ENCODE results near the gene DNAJC13. TPM values are rescaled to one million over a fixed set of nuclear protein-coding genes. Genes with fewer than 3 reads are reported as not detected.
A peak's percentile ranks its signal among the peaks of the same experiment; 100 is the strongest.
"Not testable (repeated sequence)": the region's sequence is repeated elsewhere in the genome, so short reads cannot be mapped to it uniquely, and the experiment has no call there.

Gene DNAJC13
- 10 to 100 TPM; 10.1 to 46.6 (median 14.2) TPM for polyA plus RNA-seq
- long read RNA-seq, donor 1 = 0 reads
- long read RNA-seq, donor 2, partial matches to known transcripts = 7 of 7 reads
- long read RNA-seq, donor 2, other reads (novel, unspliced or antisense) = 0 of 7 reads
- long read RNA-seq, donor 3, partial matches to known transcripts = 15 of 15 reads
- long read RNA-seq, donor 3, other reads (novel, unspliced or antisense) = 0 of 15 reads
- long read RNA-seq, donor 4 = 0 reads
- long read RNA-seq, donor 5 = 0 reads
- long read RNA-seq, donor 6, partial matches to known transcripts = 19 of 19 reads
- long read RNA-seq, donor 6, other reads (novel, unspliced or antisense) = 0 of 19 reads
- long read RNA-seq, donor 7 = 0 reads
- long read RNA-seq, donor 8 = 0 reads
- long read RNA-seq, donor 9, partial matches to known transcripts = 6 of 6 reads
- long read RNA-seq, donor 9, other reads (novel, unspliced or antisense) = 0 of 6 reads
- long read RNA-seq, donor 10, full-length matches to known transcripts = 1 of 14 reads
- long read RNA-seq, donor 10, partial matches to known transcripts = 13 of 14 reads
- long read RNA-seq, donor 10, other reads (novel, unspliced or antisense) = 0 of 14 reads

- Histone ChIP-seq H3K27ac (ENCODE audit: low read depth in 1 of 3, low read length in 2 of 3) (peak within 1 kb of the TSS; percentile 72 to 99 (median 88)), H3K4me3 (ENCODE audit: low read depth in 1 of 3, low read length in 3 of 3) (peak within 1 kb of the TSS; percentile 64 to 100 (median 91)), H3K27me3 (ENCODE audit: control insufficient read depth in 3 of 3, insufficient read depth in 3 of 3, low read length in 3 of 3) (no peaks in the 10 kb centered on the region), H3K36me3 (ENCODE audit: control insufficient read depth in 3 of 3, insufficient read depth in 2 of 3, low read depth in 1 of 3, low read length in 3 of 3) (peaks cover 0 to 2% (median 0%) of the 10 kb centered on the region in 3 donors), H3K4me1 (ENCODE audit: control insufficient read depth in 3 of 3, insufficient read depth in 2 of 3, low read depth in 1 of 3, low read length in 2 of 3) (peaks cover 5 to 19% (median 7%) of the 10 kb centered on the region in 3 donors), H3K9me3 (ENCODE audit: control insufficient read depth in 2 of 2, insufficient read depth in 1 of 2, low read depth in 1 of 2, low read length in 1 of 2) (no peaks in the 10 kb centered on the region)
- FAIRE-seq (no peak), DNase-seq (peak; percentile 94 to 98)
- WGBS, 3 donors = 0 to 1% (median 1%) methylated on average over 51 to 63 of the region's 63 CpGs
Observed at GRCh38 chr3:132416807-132417694, at the start of gene DNAJC13. TSS of gene DNAJC13 (plus strand) at chr3:132417502. CDS start at chr3:132434551, 17,049 bp downstream.

GRCh38 chr3:132368515-132368914 is 48.8 kb upstream of the DNAJC13 start:
- H3K4me1 ChIP-seq (ENCODE audit: control insufficient read depth in 3 of 3, insufficient read depth in 2 of 3, low read depth in 1 of 3, low read length in 2 of 3) = no peaks in the 10 kb centered on the region
- DNase-seq (no peak), FAIRE-seq (no peak)
- H3K9me3 ChIP-seq (ENCODE audit: control insufficient read depth in 2 of 2, insufficient read depth in 1 of 2, low read depth in 1 of 2, low read length in 1 of 2) = no peaks in the 10 kb centered on the region
- no peak overlapping the region for H3K4me3 ChIP-seq (ENCODE audit: low read depth in 1 of 3, low read length in 3 of 3)
- no peak overlapping the region for H3K27ac ChIP-seq (ENCODE audit: low read depth in 1 of 3, low read length in 2 of 3)
- H3K27me3 ChIP-seq (ENCODE audit: control insufficient read depth in 3 of 3, insufficient read depth in 3 of 3, low read length in 3 of 3) = no peaks in the 10 kb centered on the region
- WGBS, 3 donors = 88 to 98% (median 91%) methylated on average over 2 of the region's 2 CpGs
- no peaks in the 10 kb centered on the region for H3K36me3 ChIP-seq (ENCODE audit: control insufficient read depth in 3 of 3, insufficient read depth in 2 of 3, low read depth in 1 of 3, low read length in 3 of 3)

DNA sequence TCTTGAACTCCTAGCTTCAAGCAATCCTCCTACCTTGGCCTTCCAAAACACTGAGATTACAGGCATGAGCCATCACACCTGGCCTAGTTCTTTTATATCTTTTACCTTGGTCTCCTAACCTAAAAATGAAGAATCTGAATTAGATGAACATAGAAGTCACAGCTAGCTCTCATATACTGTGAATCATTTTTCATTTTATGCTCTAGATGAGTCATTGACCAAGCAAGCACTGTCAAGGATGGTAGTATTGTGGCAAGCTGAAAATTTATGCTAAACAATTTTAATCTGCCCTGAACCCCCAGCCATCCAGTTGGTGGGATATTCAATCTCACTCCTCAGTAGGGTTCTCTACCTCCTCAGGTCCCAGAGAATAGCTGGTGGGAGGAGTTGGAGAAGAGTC is 48.3 kb upstream of the DNAJC13 start:
- DNase-seq (no peak), FAIRE-seq (no peak)
- no peak overlapping the region for H3K4me3 ChIP-seq (ENCODE audit: low read depth in 1 of 3, low read length in 3 of 3)
- no peaks in the 10 kb centered on the region for H3K4me1 ChIP-seq (ENCODE audit: control insufficient read depth in 3 of 3, insufficient read depth in 2 of 3, low read depth in 1 of 3, low read length in 2 of 3)
- no peaks in the 10 kb centered on the region for H3K36me3 ChIP-seq (ENCODE audit: control insufficient read depth in 3 of 3, insufficient read depth in 2 of 3, low read depth in 1 of 3, low read length in 3 of 3)
- H3K9me3 ChIP-seq (ENCODE audit: control insufficient read depth in 2 of 2, insufficient read depth in 1 of 2, low read depth in 1 of 2, low read length in 1 of 2) = no peaks in the 10 kb centered on the region
- H3K27ac ChIP-seq (ENCODE audit: low read depth in 1 of 3, low read length in 2 of 3) = no peak overlapping the region
- H3K27me3 ChIP-seq (ENCODE audit: control insufficient read depth in 3 of 3, insufficient read depth in 3 of 3, low read length in 3 of 3) = no peaks in the 10 kb centered on the region

DNA sequence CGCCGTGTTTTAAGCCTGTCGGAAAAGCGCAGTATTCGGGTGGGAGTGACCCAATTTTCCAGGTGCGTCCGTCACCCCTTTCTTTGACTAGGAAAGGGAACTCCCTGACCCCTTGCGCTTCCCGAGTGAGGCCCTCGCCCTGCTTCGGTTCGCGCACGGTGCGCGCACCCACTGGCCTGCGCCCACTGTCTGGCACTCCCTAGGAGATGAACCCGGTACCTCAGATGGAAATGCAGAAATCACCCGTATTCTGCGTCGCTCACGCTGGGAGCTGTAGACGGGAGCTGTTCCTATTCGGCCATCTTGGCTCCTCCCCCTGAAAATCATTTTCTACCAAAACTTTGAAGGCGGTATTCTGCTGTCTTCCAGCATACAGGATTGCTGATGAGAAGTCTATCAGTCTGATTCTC is 40.4 kb upstream of the DNAJC13 start:
- DNase-seq; H3K27ac ChIP-seq (ENCODE audit: low read depth in 1 of 3, low read length in 2 of 3); H3K27me3 ChIP-seq (ENCODE audit: control insufficient read depth in 3 of 3, insufficient read depth in 3 of 3, low read length in 3 of 3); FAIRE-seq; H3K9me3 ChIP-seq (ENCODE audit: control insufficient read depth in 2 of 2, insufficient read depth in 1 of 2, low read depth in 1 of 2, low read length in 1 of 2); H3K4me1 ChIP-seq (ENCODE audit: control insufficient read depth in 3 of 3, insufficient read depth in 2 of 3, low read depth in 1 of 3, low read length in 2 of 3); H3K36me3 ChIP-seq (ENCODE audit: control insufficient read depth in 3 of 3, insufficient read depth in 2 of 3, low read depth in 1 of 3, low read length in 3 of 3): not testable (repeated sequence)
- WGBS, 3 donors = 64 to 89% (median 82%) methylated on average over 24 to 25 of the region's 25 CpGs
- H3K4me3 ChIP-seq (ENCODE audit: low read depth in 1 of 3, low read length in 3 of 3) = peak overlapping the region in 1 of 3 donors; percentile 13

DNA sequence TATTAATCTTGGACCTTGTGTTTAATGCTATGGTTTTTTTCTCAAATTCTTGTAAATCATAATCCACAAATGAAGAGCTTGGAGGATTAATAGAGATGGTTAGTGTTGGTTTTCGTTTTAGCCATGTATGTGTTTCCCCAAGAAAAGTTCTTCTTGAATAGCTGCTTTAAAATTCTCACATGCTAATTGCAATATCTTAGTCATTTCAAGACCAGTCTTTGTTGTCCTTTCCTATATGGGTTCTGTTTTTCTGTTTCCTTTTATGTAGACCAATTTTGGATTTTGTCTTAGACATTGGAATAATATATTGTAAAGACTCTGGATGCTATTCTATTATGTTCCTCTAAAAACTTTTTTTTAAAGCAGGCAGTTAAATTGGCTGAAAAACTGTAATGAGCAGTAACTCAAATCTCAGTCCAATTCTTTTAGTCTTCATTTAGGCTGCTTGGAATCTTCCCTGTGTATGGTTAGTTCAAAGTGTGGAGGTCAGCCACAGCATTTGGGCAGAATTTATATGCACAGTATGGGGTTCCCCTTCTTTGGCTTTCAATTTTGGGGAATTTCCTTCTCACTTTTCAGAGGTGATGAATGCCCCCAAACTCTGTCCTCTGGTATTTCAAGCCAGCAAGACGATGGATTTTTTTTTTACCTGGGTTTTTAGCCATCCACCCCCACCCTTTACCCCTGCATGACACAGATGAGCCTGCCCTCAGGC is 39.1 kb upstream of the DNAJC13 start:
- peaks cover 0 to 1% (median 0%) of the 10 kb centered on the region in 3 donors for H3K27me3 ChIP-seq (ENCODE audit: control insufficient read depth in 3 of 3, insufficient read depth in 3 of 3, low read length in 3 of 3)
- no peaks in the 10 kb centered on the region for H3K4me1 ChIP-seq (ENCODE audit: control insufficient read depth in 3 of 3, insufficient read depth in 2 of 3, low read depth in 1 of 3, low read length in 2 of 3)
- no peak overlapping the region for H3K27ac ChIP-seq (ENCODE audit: low read depth in 1 of 3, low read length in 2 of 3)
- DNase-seq (no peak), FAIRE-seq (no peak)
- H3K4me3 ChIP-seq (ENCODE audit: low read depth in 1 of 3, low read length in 3 of 3) = no peak overlapping the region
- peaks cover 0 to 10% of the 10 kb centered on the region in 2 donors for H3K9me3 ChIP-seq (ENCODE audit: control insufficient read depth in 2 of 2, insufficient read depth in 1 of 2, low read depth in 1 of 2, low read length in 1 of 2)
- H3K36me3 ChIP-seq (ENCODE audit: control insufficient read depth in 3 of 3, insufficient read depth in 2 of 3, low read depth in 1 of 3, low read length in 3 of 3) = no peaks in the 10 kb centered on the region
- 63 to 78% (median 77%) methylated on average over 2 of the region's 2 CpGs for WGBS, 3 donors

GRCh38 chr3:132378846-132379245 is 38.5 kb upstream of the DNAJC13 start:
- no peaks in the 10 kb centered on the region for H3K36me3 ChIP-seq (ENCODE audit: control insufficient read depth in 3 of 3, insufficient read depth in 2 of 3, low read depth in 1 of 3, low read length in 3 of 3)
- WGBS, 3 donors = 44 to 62% (median 55%) methylated on average over 2 of the region's 2 CpGs
- H3K9me3 ChIP-seq (ENCODE audit: control insufficient read depth in 2 of 2, insufficient read depth in 1 of 2, low read depth in 1 of 2, low read length in 1 of 2) = peaks cover 0 to 16% of the 10 kb centered on the region in 2 donors
- DNase-seq = no peak
- FAIRE-seq = no peak
- H3K27me3 ChIP-seq (ENCODE audit: control insufficient read depth in 3 of 3, insufficient read depth in 3 of 3, low read length in 3 of 3) = peaks cover 0 to 1% (median 0%) of the 10 kb centered on the region in 3 donors
- H3K27ac ChIP-seq (ENCODE audit: low read depth in 1 of 3, low read length in 2 of 3) = no peak overlapping the region
- H3K4me3 ChIP-seq (ENCODE audit: low read depth in 1 of 3, low read length in 3 of 3) = no peak overlapping the region
- no peaks in the 10 kb centered on the region for H3K4me1 ChIP-seq (ENCODE audit: control insufficient read depth in 3 of 3, insufficient read depth in 2 of 3, low read depth in 1 of 3, low read length in 2 of 3)

- Histone ChIP-seq H3K27ac (ENCODE audit: low read depth in 1 of 3, low read length in 2 of 3) (no peak overlapping the region), H3K9me3 (ENCODE audit: control insufficient read depth in 2 of 2, insufficient read depth in 1 of 2, low read depth in 1 of 2, low read length in 1 of 2) (peaks cover 0 to 16% of the 10 kb centered on the region in 2 donors), H3K4me1 (ENCODE audit: control insufficient read depth in 3 of 3, insufficient read depth in 2 of 3, low read depth in 1 of 3, low read length in 2 of 3) (no peaks in the 10 kb centered on the region), H3K4me3 (ENCODE audit: low read depth in 1 of 3, low read length in 3 of 3) (no peak overlapping the region), H3K27me3 (ENCODE audit: control insufficient read depth in 3 of 3, insufficient read depth in 3 of 3, low read length in 3 of 3) (peaks cover 0 to 1% (median 0%) of the 10 kb centered on the region in 3 donors), H3K36me3 (ENCODE audit: control insufficient read depth in 3 of 3, insufficient read depth in 2 of 3, low read depth in 1 of 3, low read length in 3 of 3) (no peaks in the 10 kb centered on the region)
- WGBS, 3 donors = 59 to 79% (median 73%) methylated on average over 1 of the region's 1 CpG
- no peak for FAIRE-seq
- no peak for DNase-seq
Observed at GRCh38 chr3:132380920-132381319, 36.4 kb upstream of the DNAJC13 start.
